ENCODE measurements around the gene MALSU1. TPM values are rescaled to one million over a fixed set of nuclear protein-coding genes. Genes with fewer than 3 reads are reported as not detected.
"Not testable (repeated sequence)": the region's sequence is repeated elsewhere in the genome, so short reads cannot be mapped to it uniquely, and the experiment has no call there.

MALSU1 gene
- total RNA-seq, 1 experiment from 2014 or later, result 108 TPM

- H3K36me3 ChIP-seq (replicated peaks; ENCODE audit: control insufficient read depth, insufficient read depth, low read length), result no peaks in the 10 kb centered on the region
- H3K4me3 ChIP-seq (ENCODE audit: insufficient read depth, low read depth, low read length), result no peak overlapping the region
- no peak for DNase-seq
- no peaks in the 10 kb centered on the region for H3K27me3 ChIP-seq (ENCODE audit: control insufficient read depth, insufficient read depth, low read length)
Observed at GRCh38 chr7:23295401-23295697, 3.8 kb upstream of the MALSU1 start.

GRCh38 chr7:23298141-23298881 is 828 bp upstream of the MALSU1 start:
- Histone ChIP-seq H3K4me3 (ENCODE audit: insufficient read depth, low read depth, low read length) (no peak overlapping the region), H3K36me3 (replicated peaks; ENCODE audit: control insufficient read depth, insufficient read depth, low read length) (peaks cover 4% of the 10 kb centered on the region; the same call in 1 of the 2 replicates), H3K27me3 (ENCODE audit: control insufficient read depth, insufficient read depth, low read length) (no peaks in the 10 kb centered on the region)
- no peak for DNase-seq

GRCh38 chr7:23299770-23300300 is 696 bp downstream of the MALSU1 start:
- H3K27me3 ChIP-seq (ENCODE audit: control insufficient read depth, insufficient read depth, low read length), result no peaks in the 10 kb centered on the region
- no peak for DNase-seq
- H3K4me3 ChIP-seq (ENCODE audit: insufficient read depth, low read depth, low read length), result peak overlapping the region; percentile 93
- peaks cover 4% of the 10 kb centered on the region; the same call in 1 of the 2 replicates for H3K36me3 ChIP-seq (replicated peaks; ENCODE audit: control insufficient read depth, insufficient read depth, low read length)

- Histone ChIP-seq H3K36me3 (replicated peaks; ENCODE audit: control insufficient read depth, insufficient read depth, low read length) (peaks cover 20% of the 10 kb centered on the region), H3K4me3 (ENCODE audit: insufficient read depth, low read depth, low read length) (no peak overlapping the region), H3K27me3 (ENCODE audit: control insufficient read depth, insufficient read depth, low read length) (no peaks in the 10 kb centered on the region)
- DNase-seq, result no peak
Observed at GRCh38 chr7:23306936-23307521, 7.9 kb downstream of the MALSU1 start.

GRCh38 chr7:23308754-23309153 is 9.6 kb downstream of the MALSU1 start:
- Histone ChIP-seq H3K27me3 (ENCODE audit: control insufficient read depth, insufficient read depth, low read length) (no peaks in the 10 kb centered on the region), H3K4me3 (ENCODE audit: insufficient read depth, low read depth, low read length) (no peak overlapping the region), H3K36me3 (replicated peaks; ENCODE audit: control insufficient read depth, insufficient read depth, low read length) (peaks cover 28% of the 10 kb centered on the region)
- no peak for DNase-seq

- DNase-seq; H3K27me3 ChIP-seq (ENCODE audit: control insufficient read depth, insufficient read depth, low read length); H3K4me3 ChIP-seq (ENCODE audit: insufficient read depth, low read depth, low read length): not testable (repeated sequence)
- H3K36me3 ChIP-seq (replicated peaks; ENCODE audit: control insufficient read depth, insufficient read depth, low read length), result peaks cover 37% of the 10 kb centered on the region
Observed at GRCh38 chr7:23312141-23312540, 13.0 kb downstream of the MALSU1 start.

GRCh38 chr7:23315366-23315765 is 16.2 kb downstream of the MALSU1 start:
- no peaks in the 10 kb centered on the region for H3K27me3 ChIP-seq (ENCODE audit: control insufficient read depth, insufficient read depth, low read length)
- peaks cover 46% of the 10 kb centered on the region for H3K36me3 ChIP-seq (replicated peaks; ENCODE audit: control insufficient read depth, insufficient read depth, low read length)
- no peak for DNase-seq
- H3K4me3 ChIP-seq (ENCODE audit: insufficient read depth, low read depth, low read length), result no peak overlapping the region

- Histone ChIP-seq H3K36me3 (replicated peaks; ENCODE audit: control insufficient read depth, insufficient read depth, low read length) (peaks cover 24% of the 10 kb centered on the region), H3K4me3 (ENCODE audit: insufficient read depth, low read depth, low read length) (no peak overlapping the region), H3K27me3 (ENCODE audit: control insufficient read depth, insufficient read depth, low read length) (no peaks in the 10 kb centered on the region)
- no peak for DNase-seq
Observed at GRCh38 chr7:23331132-23331531, 32.0 kb downstream of the MALSU1 start.

- Histone ChIP-seq H3K36me3 (replicated peaks; ENCODE audit: control insufficient read depth, insufficient read depth, low read length) (peaks cover 25% of the 10 kb centered on the region), H3K4me3 (ENCODE audit: insufficient read depth, low read depth, low read length) (no peak overlapping the region), H3K27me3 (ENCODE audit: control insufficient read depth, insufficient read depth, low read length) (no peaks in the 10 kb centered on the region)
- DNase-seq, result no peak
Observed at GRCh38 chr7:23332193-23332592, 33.1 kb downstream of the MALSU1 start.

GRCh38 chr7:23332910-23333612 is 33.9 kb downstream of the MALSU1 start:
- peaks cover 28% of the 10 kb centered on the region for H3K36me3 ChIP-seq (replicated peaks; ENCODE audit: control insufficient read depth, insufficient read depth, low read length)
- H3K27me3 ChIP-seq (ENCODE audit: control insufficient read depth, insufficient read depth, low read length), result no peaks in the 10 kb centered on the region
- DNase-seq, result no peak
- H3K4me3 ChIP-seq (ENCODE audit: insufficient read depth, low read depth, low read length), result no peak overlapping the region

- Histone ChIP-seq H3K27me3 (ENCODE audit: control insufficient read depth, insufficient read depth, low read length) (no peaks in the 10 kb centered on the region), H3K36me3 (replicated peaks; ENCODE audit: control insufficient read depth, insufficient read depth, low read length) (peaks cover 31% of the 10 kb centered on the region), H3K4me3 (ENCODE audit: insufficient read depth, low read depth, low read length) (no peak overlapping the region)
- no peak for DNase-seq
Observed at GRCh38 chr7:23333671-23334246, 34.6 kb downstream of the MALSU1 start.

- no peak for DNase-seq
- Histone ChIP-seq H3K4me3 (ENCODE audit: insufficient read depth, low read depth, low read length) (no peak overlapping the region), H3K36me3 (replicated peaks; ENCODE audit: control insufficient read depth, insufficient read depth, low read length) (peaks cover 33% of the 10 kb centered on the region), H3K27me3 (ENCODE audit: control insufficient read depth, insufficient read depth, low read length) (no peaks in the 10 kb centered on the region)
Observed at GRCh38 chr7:23334482-23335056, 35.4 kb downstream of the MALSU1 start.

GRCh38 chr7:23335136-23335535 is 36.0 kb downstream of the MALSU1 start:
- Histone ChIP-seq H3K4me3 (ENCODE audit: insufficient read depth, low read depth, low read length) (no peak overlapping the region), H3K36me3 (replicated peaks; ENCODE audit: control insufficient read depth, insufficient read depth, low read length) (peaks cover 35% of the 10 kb centered on the region), H3K27me3 (ENCODE audit: control insufficient read depth, insufficient read depth, low read length) (no peaks in the 10 kb centered on the region)
- DNase-seq, result no peak

- no peak for DNase-seq
- no peaks in the 10 kb centered on the region for H3K27me3 ChIP-seq (ENCODE audit: control insufficient read depth, insufficient read depth, low read length)
- no peak overlapping the region for H3K4me3 ChIP-seq (ENCODE audit: insufficient read depth, low read depth, low read length)
- H3K36me3 ChIP-seq (replicated peaks; ENCODE audit: control insufficient read depth, insufficient read depth, low read length), result peaks cover 36% of the 10 kb centered on the region
Observed at GRCh38 chr7:23335621-23336020, 36.5 kb downstream of the MALSU1 start.
